Measurements from ENCODE around the gene CSAD. TPM values are rescaled to one million over a fixed set of nuclear protein-coding genes. Genes with fewer than 3 reads are reported as not detected.

Gene CSAD
- total and polyA plus RNA-seq, 8 donors: 10.1 to 83.2 (median 21.4) TPM

GRCh38 chr12:53201177-53201541, 20.4 kb upstream of the CSAD start:
- H3K27me3 ChIP-seq: no peaks in the 10 kb centered on the region
- TF ChIP-seq CTCF (IDR thresholded peaks at IDR 0.05): no peak
- H3K4me1 ChIP-seq: peaks cover 0 to 6% (median 0%) of the 10 kb centered on the region in 3 donors
- ATAC-seq: no peak
- H3K27ac ChIP-seq: no peak overlapping the region
- FAIRE-seq: no peak
- no peaks in the 10 kb centered on the region for H3K9me3 ChIP-seq
- no peak overlapping the region for H3K4me3 ChIP-seq
- no peaks in the 10 kb centered on the region for H3K36me3 ChIP-seq
- DNase-seq: no peak
- intact Hi-C loops (cut with DNase I): no loop called here
- 77 to 79% methylated on average over 1 of the region's 1 CpG for WGBS, 2 donors

- intact Hi-C loops (cut with DNase I): no loop called here
- Histone ChIP-seq H3K27me3 (no peaks in the 10 kb centered on the region), H3K4me1 (peaks cover 0 to 6% (median 0%) of the 10 kb centered on the region in 3 donors), H3K4me3 (no peak overlapping the region), H3K9me3 (no peaks in the 10 kb centered on the region), H3K27ac (no peak overlapping the region), H3K36me3 (no peaks in the 10 kb centered on the region)
- FAIRE-seq (no peak), ATAC-seq (no peak), DNase-seq (no peak)
- TF ChIP-seq CTCF (IDR thresholded peaks at IDR 0.05): no peak
- WGBS, 2 donors: 80 to 87% methylated on average over 10 of the region's 10 CpGs
Observed at GRCh38 chr12:53200458-53201176, 19.9 kb upstream of the CSAD start.

DNA sequence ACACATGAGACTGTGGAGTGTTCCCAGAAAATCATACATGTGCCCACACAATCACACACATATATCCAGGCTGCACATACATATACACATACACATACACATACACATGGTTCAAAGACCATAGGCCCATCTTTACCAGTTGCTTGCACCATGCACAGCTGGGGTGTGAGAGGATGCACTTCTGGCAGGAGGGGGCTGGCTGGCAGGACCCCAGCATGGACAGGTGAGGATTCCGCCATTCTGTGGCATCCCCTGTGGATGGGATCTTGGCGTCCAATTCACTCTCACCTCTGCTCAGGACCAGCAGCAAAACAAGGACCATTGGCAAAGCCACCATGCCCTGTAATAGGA, 19.4 kb upstream of the CSAD start:
- Histone ChIP-seq H3K9me3 (no peaks in the 10 kb centered on the region), H3K27me3 (no peaks in the 10 kb centered on the region), H3K36me3 (no peaks in the 10 kb centered on the region), H3K4me1 (peaks cover 0 to 6% (median 0%) of the 10 kb centered on the region in 3 donors), H3K4me3 (no peak overlapping the region), H3K27ac (no peak overlapping the region)
- no peak for FAIRE-seq
- ATAC-seq: no peak
- TF ChIP-seq CTCF (IDR thresholded peaks at IDR 0.05): no peak
- WGBS, 2 donors: 73 to 83% methylated on average over 2 of the region's 2 CpGs
- intact Hi-C loops (cut with DNase I): no loop called here
- DNase-seq: no peak

- ATAC-seq (no peak), DNase-seq (no peak), FAIRE-seq (no peak)
- intact Hi-C loops (cut with DNase I): loop anchor here in 2 of 3 donors (5.0 to 10.0 kb wide), 3 partner anchors 37 to 135 kb away; no protein-coding TSS in a partner anchor
- Histone ChIP-seq H3K27me3 (no peaks in the 10 kb centered on the region), H3K4me3 (no peak overlapping the region), H3K36me3 (no peaks in the 10 kb centered on the region), H3K4me1 (peaks cover 0 to 6% (median 0%) of the 10 kb centered on the region in 3 donors), H3K27ac (no peak overlapping the region), H3K9me3 (no peaks in the 10 kb centered on the region)
- 78 to 85% methylated on average over 3 of the region's 3 CpGs for WGBS, 2 donors
- TF ChIP-seq CTCF (IDR thresholded peaks at IDR 0.05): no peak
Observed at GRCh38 chr12:53199700-53200099, 19.0 kb upstream of the CSAD start.

- TF ChIP-seq CTCF (IDR thresholded peaks at IDR 0.05): no peak
- no peak overlapping the region for H3K27ac ChIP-seq
- intact Hi-C loops (cut with DNase I): loop anchor here in 2 of 3 donors (5.0 to 10.0 kb wide), 3 partner anchors 36 to 134 kb away; no protein-coding TSS in a partner anchor
- ATAC-seq (no peak), FAIRE-seq (no peak), DNase-seq (no peak)
- no peaks in the 10 kb centered on the region for H3K27me3 ChIP-seq
- peaks cover 0 to 6% (median 0%) of the 10 kb centered on the region in 3 donors for H3K4me1 ChIP-seq
- no peaks in the 10 kb centered on the region for H3K36me3 ChIP-seq
- no peaks in the 10 kb centered on the region for H3K9me3 ChIP-seq
- WGBS, 2 donors: 75 to 85% methylated on average over 5 of the region's 5 CpGs
- H3K4me3 ChIP-seq: no peak overlapping the region
Observed at GRCh38 chr12:53198486-53199110, 17.9 kb upstream of the CSAD start.
